CD4-positive, alpha-beta memory T cell (primary cell): Measurements from ENCODE around the gene MEFV. TPM values are rescaled to one million over a fixed set of nuclear protein-coding genes. Genes with fewer than 3 reads are reported as not detected.

Source experiments
- CTCF ChIA-PET: fragments of 350-600 bp; sonication (Branson Sonifier 250); formaldehyde crosslinking; loops from one replicate; lab custom pipeline; 2021; ENCODE audit warnings: inconsistent platforms; ENCODE audit not compliant: partially characterized antibody; lab: Charles Lee
- POLR2A ChIA-PET: fragments of 350-600 bp; sonication (Branson Sonifier 250); formaldehyde crosslinking; loops from one replicate; lab custom pipeline; 2021; ENCODE audit not compliant: partially characterized antibody; lab: Charles Lee
- DNase-seq, 5 donors: peaks; one replicate each; pipeline versions ENCODE4 v3.0.0 to v3.0.0-alpha.2; 2020 to 2022; ENCODE audit warnings: mixed read lengths in 1 of 5
- H3K27ac ChIP-seq: one replicate; pipeline ENCODE4 v1.7.0; 2013; ENCODE audit warnings: low read depth, low read length
- H3K27me3 ChIP-seq: 2 replicates; pipeline ENCODE4 v1.7.0; 2013; ENCODE audit warnings: mild to moderate bottlenecking, low read length, moderate library complexity; ENCODE audit not compliant: insufficient read depth
- H3K36me3 ChIP-seq: 2 replicates; pipeline ENCODE4 v1.7.0; 2013; ENCODE audit warnings: mild to moderate bottlenecking, low read length, moderate library complexity; ENCODE audit not compliant: insufficient read depth
- H3K4me1 ChIP-seq: 2 replicates; pipeline ENCODE4 v1.7.0; 2013; ENCODE audit warnings: mild to moderate bottlenecking, low read length, moderate library complexity; ENCODE audit not compliant: insufficient read depth
- H3K4me3 ChIP-seq, 2 donors: one replicate each; pipeline ENCODE4 v1.7.0; 2013; ENCODE audit warnings: low read length in 2 of 2, mild to moderate bottlenecking in 1 of 2
- H3K9me3 ChIP-seq, 2 donors: one replicate each; pipeline ENCODE4 v1.7.0; 2013; ENCODE audit warnings: low read length in 2 of 2, control low read depth in 1 of 2; ENCODE audit not compliant: control insufficient read depth in 1 of 2
- H3K27ac Mint-ChIP-seq, 7 donors: one replicate each; pipeline ENCODE4 v1.8.0; 2020 to 2021; ENCODE audit warnings: mixed read lengths in 7 of 7, mild to moderate bottlenecking in 6 of 7, inconsistent platforms in 3 of 7, moderate library complexity in 3 of 7
- H3K27me3 Mint-ChIP-seq, 2 donors: one replicate each; pipeline ENCODE4 v1.8.0; 2020 to 2021; ENCODE audit warnings: mixed read lengths in 2 of 2
- H3K36me3 Mint-ChIP-seq, 2 donors: one replicate each; pipeline ENCODE4 v1.8.0; 2020 to 2021; ENCODE audit warnings: mixed read lengths in 2 of 2, inconsistent platforms in 1 of 2, mild to moderate bottlenecking in 1 of 2
- H3K4me1 Mint-ChIP-seq, 4 donors: one replicate each; pipeline ENCODE4 v1.8.0; 2020 to 2021; ENCODE audit warnings: mixed read lengths in 4 of 4, mild to moderate bottlenecking in 1 of 4
- H3K4me3 Mint-ChIP-seq, 8 donors: one replicate each; pipeline ENCODE4 v1.8.0; 2020 to 2021; ENCODE audit warnings: mixed read lengths in 8 of 8, mild to moderate bottlenecking in 7 of 8, moderate library complexity in 6 of 8, inconsistent platforms in 3 of 8
- H3K9me3 Mint-ChIP-seq, 8 donors: one replicate each; pipeline ENCODE4 v1.8.0; 2020 to 2021; ENCODE audit warnings: mixed read lengths in 8 of 8, mild to moderate bottlenecking in 5 of 8, inconsistent platforms in 3 of 8, moderate library complexity in 1 of 8
- intact Hi-C: fragments of 100-400 bp; cut with micrococcal nuclease; formaldehyde crosslinking; loops from one replicate; pipeline ENCODE4 v1.15.1; 2023
- polyA plus RNA-seq, 2 donors: library from polyadenylated mRNA; unstranded; fragments of 300-500 nt; fragmentation: Illumina TruSeq; gene quantifications; one replicate each; pipeline ENCODE4 v1.2.3, GENCODE V29; 2021
- total RNA-seq, 2 experiments: library from RNA; stranded (reverse); gene quantifications; one replicate each; pipeline ENCODE4 v1.2.3, GENCODE V29; 2021

Gene MEFV
- total and polyA plus RNA-seq, 4 experiments from 2014 or later: 0.05 to 0.42 (median 0.35) TPM; not detected in 1

GRCh38 chr16:3234543-3234856 is 21.9 kb downstream of the MEFV start:
- Histone ChIP-seq H3K4me1 (peaks cover 29% of the 10 kb centered on the region), H3K27me3 (no peaks in the 10 kb centered on the region), H3K27ac (peak overlapping the region; percentile 88), H3K4me3 (peak overlapping the region; percentile 91 to 94), H3K36me3 (peaks cover 32% of the 10 kb centered on the region), H3K9me3 (peaks cover 0 to 4% of the 10 kb centered on the region in 2 donors)
- ChIA-PET CTCF (interaction anchor here (1.4 kb wide), 2 partner anchors 9 to 167 kb away, joined by 3 to 6 read pairs; partner anchors contain the start of genes ZNF174 and ZSCAN32), POLR2A (interaction anchor here (0.9 to 4.5 kb wide), 18 partner anchors 9 to 166 kb away, joined by 3 to 46 read pairs (median 6); partner anchors contain the start of genes OR1F1, ZNF174, ZNF213 and ZNF263)
- peak overlapping the region; percentile 96 to 99 (median 98) for H3K27ac Mint-ChIP-seq
- no peaks in the 10 kb centered on the region for H3K27me3 Mint-ChIP-seq
- peaks cover 17 to 41% (median 23%) of the 10 kb centered on the region in 4 donors for H3K4me1 Mint-ChIP-seq
- peak overlapping the region; percentile 93 to 98 (median 96) for H3K4me3 Mint-ChIP-seq
- DNase-seq: peak in 1 of 5 donors; percentile 39
- H3K36me3 Mint-ChIP-seq: peaks cover 41 to 47% of the 10 kb centered on the region in 2 donors
- intact Hi-C loops: loop anchor here (2.0 kb wide), 1 partner anchor 44 kb away; no protein-coding TSS in a partner anchor
- H3K9me3 Mint-ChIP-seq: peaks cover 0 to 26% (median 16%) of the 10 kb centered on the region in 8 donors

GRCh38 chr16:3223913-3224515 is 32.4 kb downstream of the MEFV start:
- H3K4me3 Mint-ChIP-seq: no peak overlapping the region
- Histone ChIP-seq H3K4me3 (no peak overlapping the region), H3K27ac (no peak overlapping the region), H3K27me3 (no peaks in the 10 kb centered on the region), H3K4me1 (no peaks in the 10 kb centered on the region), H3K36me3 (peaks cover 22% of the 10 kb centered on the region), H3K9me3 (peaks cover 15 to 47% of the 10 kb centered on the region in 2 donors)
- H3K36me3 Mint-ChIP-seq: peaks cover 52 to 68% of the 10 kb centered on the region in 2 donors
- no peaks in the 10 kb centered on the region for H3K4me1 Mint-ChIP-seq
- intact Hi-C loops: no loop called here
- DNase-seq: no peak
- H3K27ac Mint-ChIP-seq: peak overlapping the region in 2 of 7 donors; percentile 53 to 55
- CTCF ChIA-PET: no interaction called here
- peaks cover 2 to 84% (median 71%) of the 10 kb centered on the region in 8 donors for H3K9me3 Mint-ChIP-seq
- POLR2A ChIA-PET: interaction anchor here (0.6 to 1.4 kb wide), 3 partner anchors 8 to 177 kb away, joined by 4 read pairs; partner anchors contain the start of genes ZNF174, ZNF200 and ZSCAN32
- H3K27me3 Mint-ChIP-seq: no peaks in the 10 kb centered on the region

- Histone ChIP-seq H3K36me3 (peaks cover 13% of the 10 kb centered on the region), H3K4me1 (peaks cover 16% of the 10 kb centered on the region), H3K27ac (no peak overlapping the region), H3K9me3 (peaks cover 15 to 42% of the 10 kb centered on the region in 2 donors), H3K27me3 (no peaks in the 10 kb centered on the region), H3K4me3 (peak overlapping the region in 1 of 2 donors; percentile 20)
- Mint-ChIP-seq H3K27me3 (no peaks in the 10 kb centered on the region), H3K9me3 (peaks cover 2 to 83% (median 63%) of the 10 kb centered on the region in 8 donors), H3K36me3 (peaks cover 40 to 44% of the 10 kb centered on the region in 2 donors), H3K4me3 (no peak overlapping the region), H3K27ac (no peak overlapping the region), H3K4me1 (peaks cover 12 to 17% (median 13%) of the 10 kb centered on the region in 4 donors)
- ChIA-PET POLR2A (no interaction called here), CTCF (no interaction called here)
- no peak for DNase-seq
- intact Hi-C loops: no loop called here
These were observed 35.6 kb downstream of the MEFV start for GRCh38 chr16:3220839-3221238.

- Mint-ChIP-seq H3K4me1 (peaks cover 30 to 41% (median 35%) of the 10 kb centered on the region in 4 donors), H3K9me3 (peaks cover 0 to 56% (median 27%) of the 10 kb centered on the region in 8 donors), H3K36me3 (peaks cover 10 to 13% of the 10 kb centered on the region in 2 donors), H3K27me3 (no peaks in the 10 kb centered on the region), H3K27ac (peak overlapping the region; percentile 95 to 100 (median 97)), H3K4me3 (peak overlapping the region in 7 of 8 donors; percentile 67 to 84 (median 82))
- peaks cover 0 to under 1% of the 10 kb centered on the region in 2 donors for H3K9me3 ChIP-seq
- intact Hi-C loops: no loop called here
- POLR2A ChIA-PET: interaction anchor here (1.0 to 3.1 kb wide), 18 partner anchors 7 to 89 kb away, joined by 3 to 46 read pairs (median 6); partner anchors contain the start of genes TIGD7, ZNF200, ZNF213 and ZNF263
- H3K27me3 ChIP-seq: no peaks in the 10 kb centered on the region
- peaks cover 34% of the 10 kb centered on the region for H3K4me1 ChIP-seq
- peak overlapping the region; percentile 50 for H3K27ac ChIP-seq
- DNase-seq: peak in 3 of 5 donors; percentile 24 to 33 (median 32)
- CTCF ChIA-PET: interaction anchor here (0.7 to 1.8 kb wide), 3 partner anchors 20 to 51 kb away, joined by 3 to 9 read pairs (median 3); no protein-coding TSS in a partner anchor
- H3K4me3 ChIP-seq: peak overlapping the region in 1 of 2 donors; percentile 37
- no peaks in the 10 kb centered on the region for H3K36me3 ChIP-seq
These were observed 40.2 kb downstream of the MEFV start for GRCh38 chr16:3216263-3216640.

GRCh38 chr16:3215601-3216262 is 40.7 kb downstream of the MEFV start:
- Histone ChIP-seq H3K4me1 (peaks cover 34% of the 10 kb centered on the region), H3K27me3 (no peaks in the 10 kb centered on the region), H3K27ac (peak overlapping the region; percentile 50), H3K4me3 (peak overlapping the region in 1 of 2 donors; percentile 37), H3K9me3 (no peaks in the 10 kb centered on the region), H3K36me3 (no peaks in the 10 kb centered on the region)
- ChIA-PET CTCF (interaction anchor here (1.2 to 1.8 kb wide), 3 partner anchors 21 to 51 kb away, joined by 3 to 9 read pairs (median 3); no protein-coding TSS in a partner anchor), POLR2A (interaction anchor here (0.6 to 3.1 kb wide), 27 partner anchors 8 to 437 kb away, joined by 3 to 46 read pairs (median 5); partner anchors contain the start of genes TIGD7, ZNF200, ZNF213 and ZNF263)
- Mint-ChIP-seq H3K27me3 (no peaks in the 10 kb centered on the region), H3K27ac (peak overlapping the region; percentile 95 to 100 (median 97)), H3K36me3 (peaks cover 10 to 13% of the 10 kb centered on the region in 2 donors), H3K9me3 (peaks cover 0 to 50% (median 23%) of the 10 kb centered on the region in 8 donors), H3K4me3 (peak overlapping the region; percentile 56 to 84 (median 81)), H3K4me1 (peaks cover 30 to 41% (median 35%) of the 10 kb centered on the region in 4 donors)
- intact Hi-C loops: loop anchor here (1.0 to 2.0 kb wide), 4 partner anchors 20 to 68 kb away; partner anchors contain the start of genes ZNF200 and ZNF263
- DNase-seq: peak in 3 of 5 donors; percentile 9 to 43 (median 19)

- peaks cover 30 to 41% (median 35%) of the 10 kb centered on the region in 4 donors for H3K4me1 Mint-ChIP-seq
- H3K9me3 Mint-ChIP-seq: peaks cover 0 to 44% (median 20%) of the 10 kb centered on the region in 8 donors
- POLR2A ChIA-PET: interaction anchor here (0.6 to 3.1 kb wide), 26 partner anchors 8 to 437 kb away, joined by 3 to 46 read pairs (median 4); partner anchors contain the start of genes TIGD7, ZNF200, ZNF213 and ZNF263
These were observed 41.4 kb downstream of the MEFV start for GRCh38 chr16:3214904-3215600.

More at GRCh38 chr16:3214904-3215600, 41.4 kb downstream of the MEFV start:
- peak overlapping the region; percentile 56 to 84 (median 81) for H3K4me3 Mint-ChIP-seq
- no peaks in the 10 kb centered on the region for H3K27me3 Mint-ChIP-seq
- Histone ChIP-seq H3K9me3 (no peaks in the 10 kb centered on the region), H3K27ac (peak overlapping the region; percentile 50), H3K4me3 (peak overlapping the region in 1 of 2 donors; percentile 37), H3K4me1 (peaks cover 34% of the 10 kb centered on the region), H3K27me3 (no peaks in the 10 kb centered on the region), H3K36me3 (no peaks in the 10 kb centered on the region)
- peaks cover 10 to 13% of the 10 kb centered on the region in 2 donors for H3K36me3 Mint-ChIP-seq
- DNase-seq: peak; percentile 75 to 86 (median 83)
- intact Hi-C loops: loop anchor here (1.0 to 2.0 kb wide), 4 partner anchors 20 to 68 kb away; partner anchors contain the start of genes ZNF200 and ZNF263
- CTCF ChIA-PET: interaction anchor here (1.3 to 1.8 kb wide), 2 partner anchors 47 to 52 kb away, joined by 3 to 9 read pairs; no protein-coding TSS in a partner anchor
- H3K27ac Mint-ChIP-seq: peak overlapping the region; percentile 95 to 100 (median 97)
